ENCODE data around the gene LHFPL2. TPM values are rescaled to one million over a fixed set of nuclear protein-coding genes. Genes with fewer than 3 reads are reported as not detected.
A peak's percentile ranks its signal among the peaks of the same experiment; 100 is the strongest.

LHFPL2 gene
- total RNA-seq, 4 donors from 2014 or later, result 14.7 to 127 (median 28.0) TPM

DNA sequence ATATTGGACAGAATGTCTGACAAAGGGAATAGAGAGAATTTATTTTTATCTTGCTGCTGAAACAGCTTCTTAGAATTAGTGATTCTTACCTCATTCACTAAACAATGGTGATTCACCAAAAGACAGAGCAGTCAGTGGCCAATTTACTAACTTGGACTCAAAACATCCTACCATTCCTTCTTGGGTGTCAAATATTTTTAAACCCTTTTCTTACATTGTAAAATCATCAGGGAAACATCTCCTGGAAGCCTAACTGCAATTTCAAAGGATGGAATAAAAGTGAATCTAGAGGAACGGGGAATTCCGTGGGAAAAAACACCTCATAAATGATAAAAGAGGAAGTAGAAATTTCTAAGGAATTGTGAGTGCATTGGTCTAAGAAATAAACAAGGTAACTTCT lies 97.7 kb downstream of the LHFPL2 start:
- H3K4me3 ChIP-seq, result no peak overlapping the region
- no peak for DNase-seq
- H3K36me3 ChIP-seq, result no peaks in the 10 kb centered on the region
- TF ChIP-seq POLR2A (IDR thresholded peaks at IDR 0.05), result no peak
- TF ChIP-seq, protein P1, sequence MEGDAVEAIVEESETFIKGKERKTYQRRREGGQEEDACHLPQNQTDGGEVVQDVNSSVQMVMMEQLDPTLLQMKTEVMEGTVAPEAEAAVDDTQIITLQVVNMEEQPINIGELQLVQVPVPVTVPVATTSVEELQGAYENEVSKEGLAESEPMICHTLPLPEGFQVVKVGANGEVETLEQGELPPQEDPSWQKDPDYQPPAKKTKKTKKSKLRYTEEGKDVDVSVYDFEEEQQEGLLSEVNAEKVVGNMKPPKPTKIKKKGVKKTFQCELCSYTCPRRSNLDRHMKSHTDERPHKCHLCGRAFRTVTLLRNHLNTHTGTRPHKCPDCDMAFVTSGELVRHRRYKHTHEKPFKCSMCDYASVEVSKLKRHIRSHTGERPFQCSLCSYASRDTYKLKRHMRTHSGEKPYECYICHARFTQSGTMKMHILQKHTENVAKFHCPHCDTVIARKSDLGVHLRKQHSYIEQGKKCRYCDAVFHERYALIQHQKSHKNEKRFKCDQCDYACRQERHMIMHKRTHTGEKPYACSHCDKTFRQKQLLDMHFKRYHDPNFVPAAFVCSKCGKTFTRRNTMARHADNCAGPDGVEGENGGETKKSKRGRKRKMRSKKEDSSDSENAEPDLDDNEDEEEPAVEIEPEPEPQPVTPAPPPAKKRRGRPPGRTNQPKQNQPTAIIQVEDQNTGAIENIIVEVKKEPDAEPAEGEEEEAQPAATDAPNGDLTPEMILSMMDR (IDR thresholded peaks at IDR 0.05), result no peak
- peak overlapping the region; percentile 53 to 69 for H3K27ac ChIP-seq
- no peaks in the 10 kb centered on the region for H3K27me3 ChIP-seq
- peaks cover 6 to 17% of the 10 kb centered on the region in 2 donors for H3K4me1 ChIP-seq
- intact Hi-C loops (cut with DNase I; ENCODE audit: low total_unique reads), result no loop called here
- no peaks in the 10 kb centered on the region for H3K9me3 ChIP-seq

DNA sequence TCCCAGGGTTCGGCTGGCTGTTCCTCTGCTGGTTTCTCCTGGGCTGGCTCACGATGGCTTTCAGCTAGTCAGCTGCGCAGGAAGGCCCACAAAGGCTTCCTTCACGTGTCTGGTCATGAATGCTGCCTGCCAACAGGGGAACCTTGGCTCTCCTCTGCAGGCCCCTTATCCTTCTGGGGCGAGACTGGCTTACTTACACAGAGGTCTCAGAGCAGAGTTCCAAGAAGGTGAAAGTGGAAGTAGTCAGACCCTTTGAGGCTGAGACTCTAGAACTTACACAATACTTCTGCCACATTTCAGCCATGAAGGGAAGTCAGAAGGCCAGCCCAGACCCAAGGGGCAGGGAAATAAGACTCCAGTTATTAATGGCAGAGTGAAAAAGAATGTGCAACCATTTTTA lies 99.5 kb downstream of the LHFPL2 start:
- intact Hi-C loops (cut with DNase I; ENCODE audit: low total_unique reads), result no loop called here
- Histone ChIP-seq H3K4me3 (no peak overlapping the region), H3K27ac (peak overlapping the region; percentile 89 to 93), H3K27me3 (no peaks in the 10 kb centered on the region), H3K9me3 (no peaks in the 10 kb centered on the region), H3K4me1 (peaks cover 6 to 26% of the 10 kb centered on the region in 2 donors), H3K36me3 (no peaks in the 10 kb centered on the region)
- TF ChIP-seq, protein P1 (IDR thresholded peaks at IDR 0.05), result no peak
- TF ChIP-seq POLR2A (IDR thresholded peaks at IDR 0.05), result no peak
- DNase-seq, result no peak

GRCh38 chr5:78547731-78548615 lies 100.6 kb downstream of the LHFPL2 start:
- H3K36me3 ChIP-seq, result no peaks in the 10 kb centered on the region
- no peaks in the 10 kb centered on the region for H3K9me3 ChIP-seq
- intact Hi-C loops (cut with DNase I; ENCODE audit: low total_unique reads), result no loop called here

DNA sequence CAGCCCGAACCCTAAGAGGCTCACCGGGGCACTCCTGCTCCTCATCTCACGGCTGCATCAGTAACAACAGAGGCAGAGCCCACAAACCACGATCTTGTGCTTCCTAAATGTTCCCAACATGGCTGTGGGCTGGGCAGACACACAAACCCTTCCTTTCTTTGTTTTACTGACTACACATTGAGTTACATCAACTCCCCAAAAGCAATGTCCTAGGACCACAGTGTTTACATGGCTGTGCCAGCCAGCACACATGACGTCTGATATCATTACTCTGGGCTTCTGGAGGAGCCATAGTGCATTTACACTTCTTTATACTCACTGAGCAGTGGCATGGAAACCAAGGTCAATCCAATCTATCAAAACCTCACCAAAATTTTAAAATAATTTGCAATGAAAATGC lies 101.4 kb downstream of the LHFPL2 start:
- Histone ChIP-seq H3K9me3 (no peaks in the 10 kb centered on the region), H3K27ac (peak overlapping the region; percentile 89 to 93), H3K36me3 (no peaks in the 10 kb centered on the region), H3K4me3 (no peak overlapping the region), H3K27me3 (no peaks in the 10 kb centered on the region), H3K4me1 (peaks cover 6 to 30% of the 10 kb centered on the region in 2 donors)
- DNase-seq, result no peak
- no peak for TF ChIP-seq POLR2A (IDR thresholded peaks at IDR 0.05)
- TF ChIP-seq, protein P1 (IDR thresholded peaks at IDR 0.05), result no peak
- intact Hi-C loops (cut with DNase I; ENCODE audit: low total_unique reads), result no loop called here

More at GRCh38 chr5:78547731-78548615, 100.6 kb downstream of the LHFPL2 start:
- Histone ChIP-seq H3K4me1 (peaks cover 6 to 30% of the 10 kb centered on the region in 2 donors), H3K4me3 (no peak overlapping the region), H3K27ac (peak overlapping the region; percentile 89 to 93), H3K27me3 (no peaks in the 10 kb centered on the region)
- TF ChIP-seq, protein P1 (IDR thresholded peaks at IDR 0.05), result no peak
- DNase-seq, result peak; percentile 95 to 97

- TF ChIP-seq POLR2A (IDR thresholded peaks at IDR 0.05), result no peak
- TF ChIP-seq, protein P1 (IDR thresholded peaks at IDR 0.05), result no peak
- peaks cover 6 to 30% of the 10 kb centered on the region in 2 donors for H3K4me1 ChIP-seq
- DNase-seq, result no peak
- H3K4me3 ChIP-seq, result no peak overlapping the region
- H3K27me3 ChIP-seq, result no peaks in the 10 kb centered on the region
- H3K9me3 ChIP-seq, result no peaks in the 10 kb centered on the region
- H3K27ac ChIP-seq, result peak overlapping the region; percentile 89 to 93
- intact Hi-C loops (cut with DNase I; ENCODE audit: low total_unique reads), result no loop called here
- no peaks in the 10 kb centered on the region for H3K36me3 ChIP-seq
Measured at GRCh38 chr5:78546276-78546996, 102.1 kb downstream of the LHFPL2 start.

Measured in uterus (tissue), 4 donors.